Right kidney (tissue), 1 donor: ENCODE data around the gene PHYKPL.
"Not testable (repeated sequence)": the region's sequence is repeated elsewhere in the genome, so short reads cannot be mapped to it uniquely, and the experiment has no call there.

Experiments
- DNase-seq: peaks from one replicate; pipeline ENCODE4 v3.0.0-alpha.2; 2016

PHYKPL gene

GRCh38 chr5:178207183-178207916, 25.3 kb downstream of the PHYKPL start:
- no peak for DNase-seq

- no peak for DNase-seq
Measured at GRCh38 chr5:178206166-178207101, 26.2 kb downstream of the PHYKPL start.

GRCh38 chr5:178205749-178206047, 26.9 kb downstream of the PHYKPL start:
- no peak for DNase-seq

GRCh38 chr5:178204935-178205748, 27.5 kb downstream of the PHYKPL start:
- DNase-seq: peak; percentile 69

- DNase-seq: peak; percentile 98
Measured at GRCh38 chr5:178204182-178204934, 28.2 kb downstream of the PHYKPL start, which contains the start of gene HNRNPAB. Gene HNRNPAB, plus strand, starts transcription at chr5:178204533. Its CDS starts 305 bp downstream, at chr5:178204838.

- no peak for DNase-seq
Measured at GRCh38 chr5:178203670-178204181, 28.9 kb downstream of the PHYKPL start.

- no peak for DNase-seq
Measured at GRCh38 chr5:178202541-178202940, 30.1 kb downstream of the PHYKPL start.

- no peak for DNase-seq
Measured at GRCh38 chr5:178201927-178202235, 30.7 kb downstream of the PHYKPL start.

GRCh38 chr5:178201221-178201926, 31.2 kb downstream of the PHYKPL start:
- DNase-seq: no peak

GRCh38 chr5:178199581-178200434, 32.8 kb downstream of the PHYKPL start:
- DNase-seq: no peak

GRCh38 chr5:178198706-178199105, 33.9 kb downstream of the PHYKPL start:
- no peak for DNase-seq

- DNase-seq: not testable (repeated sequence)
Measured at GRCh38 chr5:178198151-178198550, 34.5 kb downstream of the PHYKPL start.

GRCh38 chr5:178196986-178197385, 35.6 kb downstream of the PHYKPL start:
- DNase-seq: no peak

- DNase-seq: no peak
Measured at GRCh38 chr5:178196281-178196812, 36.3 kb downstream of the PHYKPL start.

GRCh38 chr5:178194026-178194425, 38.6 kb downstream of the PHYKPL start:
- DNase-seq: no peak

- DNase-seq: no peak
Measured at GRCh38 chr5:178193251-178193809, 39.3 kb downstream of the PHYKPL start.

- no peak for DNase-seq
Measured at GRCh38 chr5:178192787-178193186, 39.8 kb downstream of the PHYKPL start.

- DNase-seq: no peak
Measured at GRCh38 chr5:178192244-178192643, 40.4 kb downstream of the PHYKPL start.

GRCh38 chr5:178191661-178192060, 40.9 kb downstream of the PHYKPL start:
- no peak for DNase-seq

- no peak for DNase-seq
Measured at GRCh38 chr5:178189433-178189832, 43.2 kb downstream of the PHYKPL start.
